Measurements from ENCODE around the gene STRIP1.

Gene STRIP1

DNA sequence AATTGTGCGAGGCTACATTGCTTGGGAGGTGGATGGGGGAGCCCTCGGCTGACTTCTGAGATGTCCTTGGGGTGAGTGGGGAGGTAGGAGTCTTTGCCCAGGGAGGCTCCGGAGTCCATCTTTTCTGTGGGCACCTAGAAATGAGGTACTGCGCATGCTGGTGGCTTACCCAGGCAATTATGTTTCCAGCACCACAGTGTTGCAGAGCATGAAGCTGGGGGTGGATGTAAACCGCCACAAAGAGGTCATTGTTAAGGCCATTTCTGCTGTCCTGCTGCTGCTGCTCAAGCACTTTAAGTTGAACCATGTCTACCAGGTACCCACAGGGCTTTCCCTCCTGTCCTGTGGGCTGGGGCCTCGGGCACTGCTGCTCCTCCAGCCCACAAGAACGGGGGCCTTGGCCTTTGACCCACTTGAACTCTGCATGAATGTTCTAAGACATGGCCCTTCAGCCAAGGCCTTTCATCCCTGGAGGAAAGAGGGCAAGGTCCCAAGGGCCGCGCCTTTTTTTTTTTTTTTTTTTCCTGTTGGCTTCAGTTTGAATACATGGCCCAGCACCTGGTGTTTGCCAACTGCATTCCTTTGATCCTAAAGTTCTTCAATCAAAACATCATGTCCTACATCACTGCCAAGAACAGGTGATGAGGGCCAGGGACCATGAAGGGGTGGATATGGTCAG, 14.6 kb downstream of the STRIP1 start:
- no peak for DNase-seq (ENCODE audit: low read depth)
- no peak overlapping the region for H3K4me3 ChIP-seq (ENCODE audit: low read depth, low read length)

DNA sequence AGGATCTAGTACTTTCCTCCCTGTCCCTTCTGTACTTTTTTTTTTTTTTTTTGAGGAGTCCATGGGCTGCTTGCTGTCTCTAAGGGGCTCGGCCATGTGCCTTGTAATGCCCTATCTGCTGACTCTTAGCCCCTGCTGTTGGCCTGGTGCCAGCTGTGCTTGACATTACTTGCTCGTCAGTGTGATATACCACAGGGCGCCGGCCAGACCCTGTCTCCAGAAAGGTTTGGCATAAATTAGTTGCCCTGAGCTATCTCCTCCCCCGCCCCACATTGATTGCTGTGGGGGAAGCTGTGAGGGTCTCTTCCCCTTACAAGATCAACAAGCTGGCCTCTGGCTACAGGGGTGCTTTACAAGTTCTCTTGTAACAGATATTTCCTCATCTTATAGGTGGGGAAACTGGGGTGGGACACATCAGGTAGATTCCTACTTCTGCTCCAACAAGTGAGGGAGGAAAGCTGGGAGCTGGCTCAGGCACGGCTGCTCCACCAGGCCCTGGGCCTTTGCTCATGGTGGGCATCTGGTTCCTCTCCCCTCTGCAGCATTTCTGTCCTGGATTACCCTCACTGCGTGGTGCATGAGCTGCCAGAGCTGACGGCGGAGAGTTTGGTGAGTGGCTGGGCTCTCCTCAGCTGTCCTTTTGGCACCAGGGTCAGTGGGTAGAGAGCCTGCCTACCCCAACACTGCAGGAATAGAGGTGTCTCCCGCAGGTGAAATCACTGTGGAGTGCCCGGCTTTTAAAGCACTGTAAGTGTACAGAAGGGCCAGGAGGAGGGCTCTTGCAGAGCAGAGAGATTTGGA, 15.6 kb downstream of the STRIP1 start:
- no peak overlapping the region for H3K4me3 ChIP-seq (ENCODE audit: low read depth, low read length)
- no peak for DNase-seq (ENCODE audit: low read depth)

DNA sequence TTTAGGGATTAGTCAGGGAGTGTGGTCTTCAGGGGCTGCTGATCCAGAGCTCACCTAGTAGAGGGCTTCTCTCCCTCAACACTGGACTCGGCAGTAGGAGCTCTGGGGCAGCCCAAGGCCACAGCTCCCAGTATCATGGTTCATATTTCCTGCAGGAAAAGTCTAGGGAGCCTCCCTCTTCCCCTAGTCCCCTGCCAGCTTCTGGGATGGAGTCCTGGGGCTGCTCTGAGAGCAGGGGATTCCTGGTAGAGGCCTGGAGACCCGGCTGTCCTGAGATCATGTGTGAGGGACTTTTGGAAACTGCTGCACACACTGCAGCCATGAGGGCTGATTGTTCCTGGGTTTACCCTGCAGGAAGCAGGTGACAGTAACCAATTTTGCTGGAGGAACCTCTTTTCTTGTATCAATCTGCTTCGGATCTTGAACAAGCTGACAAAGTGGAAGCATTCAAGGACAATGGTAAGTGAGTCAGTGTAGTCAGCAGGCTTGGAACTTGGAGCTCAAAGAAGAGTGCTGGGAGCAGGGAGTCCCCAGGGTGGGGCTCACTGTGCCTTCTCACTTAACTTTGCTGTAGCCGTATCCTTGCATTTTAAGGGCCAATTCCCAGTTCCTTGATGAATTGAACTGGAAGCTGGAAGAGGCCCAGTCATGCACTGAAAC, 16.3 kb downstream of the STRIP1 start:
- no peak overlapping the region for H3K4me3 ChIP-seq (ENCODE audit: low read depth, low read length)
- DNase-seq (ENCODE audit: low read depth): no peak

DNA sequence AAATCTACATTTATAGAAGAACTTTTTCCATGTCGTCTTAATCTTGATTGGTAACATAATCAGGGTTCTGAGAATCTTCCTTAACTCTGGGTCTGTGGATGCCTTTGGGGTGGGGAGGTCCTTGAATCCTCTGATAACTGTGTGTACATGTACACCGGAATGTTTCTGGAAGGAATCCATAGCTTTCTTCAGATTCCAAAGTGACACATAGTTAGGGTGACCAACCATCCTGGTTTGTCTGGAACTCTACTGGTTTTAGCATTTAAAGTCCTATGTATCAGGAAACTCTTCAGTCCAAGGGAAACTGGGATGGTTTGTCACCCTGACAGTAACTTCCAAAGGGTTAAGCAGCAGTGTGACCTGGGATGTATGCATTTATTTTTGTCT, 16.8 kb downstream of the STRIP1 start:
- no peak overlapping the region for H3K4me3 ChIP-seq (ENCODE audit: low read depth, low read length)
- DNase-seq (ENCODE audit: low read depth): no peak

DNA sequence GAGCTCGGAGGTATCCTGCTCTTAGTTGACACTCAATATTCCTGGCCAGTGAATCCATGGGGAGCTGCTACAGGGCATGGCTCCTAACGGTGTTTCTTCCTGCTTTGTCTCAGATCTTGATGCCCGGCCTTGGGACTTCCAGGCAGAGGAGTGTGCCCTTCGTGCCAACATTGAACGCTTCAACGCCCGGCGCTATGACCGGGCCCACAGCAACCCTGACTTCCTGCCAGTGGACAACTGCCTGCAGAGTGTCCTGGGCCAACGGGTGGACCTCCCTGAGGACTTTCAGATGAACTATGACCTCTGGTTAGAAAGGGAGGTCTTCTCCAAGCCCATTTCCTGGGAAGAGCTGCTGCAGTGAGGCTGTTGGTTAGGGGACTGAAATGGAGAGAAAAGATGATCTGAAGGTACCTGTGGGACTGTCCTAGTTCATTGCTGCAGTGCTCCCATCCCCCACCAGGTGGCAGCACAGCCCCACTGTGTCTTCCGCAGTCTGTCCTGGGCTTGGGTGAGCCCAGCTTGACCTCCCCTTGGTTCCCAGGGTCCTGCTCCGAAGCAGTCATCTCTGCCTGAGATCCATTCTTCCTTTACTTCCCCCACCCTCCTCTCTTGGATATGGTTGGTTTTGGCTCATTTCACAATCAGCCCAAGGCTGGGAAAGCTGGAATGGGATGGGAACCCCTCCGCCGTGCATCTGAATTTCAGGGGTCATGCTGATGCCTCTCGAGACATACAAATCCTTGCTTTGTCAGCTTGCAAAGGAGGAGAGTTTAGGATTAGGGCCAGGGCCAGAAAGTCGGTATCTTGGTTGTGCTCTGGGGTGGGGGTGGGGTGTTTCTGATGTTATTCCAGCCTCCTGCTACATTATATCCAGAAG, 19.4 kb downstream of the STRIP1 start:
- H3K4me3 ChIP-seq (ENCODE audit: low read depth, low read length): no peak overlapping the region
- no peak for DNase-seq (ENCODE audit: low read depth)

DNA sequence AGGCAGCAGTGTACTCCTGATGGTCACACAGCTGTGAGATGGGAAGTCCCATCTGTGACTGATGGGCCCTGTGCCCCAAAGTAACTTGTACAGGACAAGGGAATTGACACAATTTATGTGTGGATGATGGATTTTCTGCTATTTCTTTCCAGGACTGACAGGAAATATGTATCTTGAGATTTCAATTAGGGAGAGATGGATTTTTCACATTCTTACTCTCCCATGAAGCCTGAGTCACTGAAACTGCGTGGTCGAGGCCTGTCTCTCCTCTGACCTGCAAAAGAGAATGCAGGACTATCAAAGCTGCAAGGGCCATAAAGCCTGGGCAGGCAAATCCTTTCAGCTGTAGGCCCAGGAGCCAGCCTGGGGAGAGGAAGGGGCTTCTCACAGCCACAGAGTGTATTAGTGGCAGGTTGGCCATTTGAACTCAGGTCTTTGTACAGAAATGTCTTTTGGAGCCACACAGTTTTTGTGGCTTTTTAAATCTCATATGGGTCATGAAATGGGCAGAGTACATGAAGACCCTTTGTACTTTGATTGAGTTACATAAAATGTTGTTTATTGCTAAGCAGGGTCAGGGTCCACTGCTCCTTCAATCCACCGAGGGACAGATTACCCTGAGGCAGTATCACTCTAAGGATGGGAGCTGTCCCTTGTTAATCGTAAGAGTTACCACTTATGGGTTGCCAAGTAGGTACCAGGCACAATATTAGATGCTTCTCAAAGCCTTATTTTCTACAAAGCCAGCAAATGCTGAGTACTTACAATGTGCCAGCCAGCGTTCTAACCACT, 21.3 kb downstream of the STRIP1 start:
- no peak for DNase-seq (ENCODE audit: low read depth)
- no peak overlapping the region for H3K4me3 ChIP-seq (ENCODE audit: low read depth, low read length)

DNA sequence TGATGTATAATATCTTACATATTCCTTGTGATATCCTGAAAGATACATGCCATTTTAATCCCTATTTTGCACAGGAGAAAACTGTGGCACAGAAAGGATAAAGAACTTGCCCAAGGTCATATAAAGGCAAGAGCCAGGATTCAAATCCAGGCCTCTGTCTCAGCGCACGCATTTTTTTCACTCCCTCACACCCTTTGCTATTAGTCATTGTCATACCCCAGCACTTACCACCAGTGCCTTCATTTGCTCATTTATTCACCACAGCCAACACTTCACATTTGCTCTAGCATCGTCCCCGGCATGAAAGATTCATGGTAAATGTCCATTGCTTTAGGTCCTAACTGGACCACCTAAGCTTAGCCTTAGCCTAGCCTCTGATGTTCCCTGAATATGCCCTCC, 21.9 kb downstream of the STRIP1 start:
- no peak overlapping the region for H3K4me3 ChIP-seq (ENCODE audit: low read depth, low read length)
- DNase-seq (ENCODE audit: low read depth): no peak

DNA sequence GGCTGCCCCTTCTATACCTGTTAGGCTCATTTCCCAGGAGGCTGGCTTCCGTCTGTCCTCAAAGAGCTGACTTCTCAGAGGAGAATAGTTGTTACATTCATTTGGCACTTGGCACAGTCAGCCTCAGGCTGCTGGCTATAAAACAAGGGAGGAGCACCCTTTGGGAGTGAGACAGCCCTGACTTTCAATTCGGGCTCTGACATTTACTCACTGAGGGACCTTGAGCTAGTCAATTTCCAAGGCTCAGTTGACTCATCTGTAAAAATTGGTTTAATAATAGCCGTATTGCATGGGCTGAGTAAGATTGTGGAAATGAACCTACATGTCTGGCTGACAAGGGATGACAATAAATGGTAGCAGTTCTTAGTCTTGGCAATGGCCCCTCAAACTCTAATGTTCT, 22.4 kb downstream of the STRIP1 start:
- no peak overlapping the region for H3K4me3 ChIP-seq (ENCODE audit: low read depth, low read length)
- DNase-seq (ENCODE audit: low read depth): no peak

DNA sequence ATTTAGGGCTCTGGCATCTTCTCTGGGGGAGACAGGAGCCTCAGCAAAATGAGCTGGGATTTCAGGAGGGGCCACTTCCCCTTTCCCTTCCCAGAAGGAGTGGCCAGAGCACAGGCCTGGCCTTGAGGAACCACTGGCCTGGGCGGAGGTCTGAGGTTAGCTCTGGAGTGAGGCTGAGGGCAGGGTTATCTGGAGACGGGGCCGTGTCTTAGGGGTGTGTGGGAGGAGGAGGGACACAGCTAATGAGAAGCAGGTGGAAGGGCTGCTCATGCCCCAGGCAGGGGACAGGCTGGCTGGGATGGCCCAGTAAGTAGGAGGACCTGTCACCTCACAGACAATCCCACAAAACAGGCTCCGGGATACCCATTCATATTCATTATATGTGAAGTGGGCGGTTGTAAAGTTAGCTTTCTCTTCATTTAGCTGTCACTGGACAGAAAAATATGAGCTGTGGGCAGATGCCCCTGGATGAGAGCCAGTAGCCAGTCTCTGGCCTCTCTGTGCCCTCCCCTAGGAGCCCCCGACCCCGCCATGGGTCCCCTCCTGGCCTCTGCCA, 23.6 kb downstream of the STRIP1 start:
- H3K4me3 ChIP-seq (ENCODE audit: low read depth, low read length): no peak overlapping the region
- DNase-seq (ENCODE audit: low read depth): no peak

DNA sequence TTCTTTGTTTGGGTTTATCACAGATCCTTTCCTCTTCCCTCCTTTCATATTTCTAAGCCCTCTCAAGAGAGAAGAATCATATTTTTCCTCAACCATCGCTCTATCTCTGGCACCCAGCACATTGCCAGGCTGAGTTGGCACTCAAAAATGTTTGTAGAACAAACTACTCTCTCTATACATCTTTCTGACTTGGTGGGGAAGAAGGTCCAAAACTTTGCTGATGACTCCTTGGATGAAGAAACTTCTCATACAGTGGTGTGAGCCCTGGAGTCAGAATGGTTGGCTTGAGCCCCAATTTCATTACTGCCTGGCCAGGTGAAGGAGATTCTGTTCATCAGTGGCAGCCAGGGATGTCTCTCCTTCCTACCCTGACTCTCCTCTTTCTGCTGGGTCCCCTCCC, 24.2 kb downstream of the STRIP1 start:
- DNase-seq (ENCODE audit: low read depth): no peak
- no peak overlapping the region for H3K4me3 ChIP-seq (ENCODE audit: low read depth, low read length)

DNA sequence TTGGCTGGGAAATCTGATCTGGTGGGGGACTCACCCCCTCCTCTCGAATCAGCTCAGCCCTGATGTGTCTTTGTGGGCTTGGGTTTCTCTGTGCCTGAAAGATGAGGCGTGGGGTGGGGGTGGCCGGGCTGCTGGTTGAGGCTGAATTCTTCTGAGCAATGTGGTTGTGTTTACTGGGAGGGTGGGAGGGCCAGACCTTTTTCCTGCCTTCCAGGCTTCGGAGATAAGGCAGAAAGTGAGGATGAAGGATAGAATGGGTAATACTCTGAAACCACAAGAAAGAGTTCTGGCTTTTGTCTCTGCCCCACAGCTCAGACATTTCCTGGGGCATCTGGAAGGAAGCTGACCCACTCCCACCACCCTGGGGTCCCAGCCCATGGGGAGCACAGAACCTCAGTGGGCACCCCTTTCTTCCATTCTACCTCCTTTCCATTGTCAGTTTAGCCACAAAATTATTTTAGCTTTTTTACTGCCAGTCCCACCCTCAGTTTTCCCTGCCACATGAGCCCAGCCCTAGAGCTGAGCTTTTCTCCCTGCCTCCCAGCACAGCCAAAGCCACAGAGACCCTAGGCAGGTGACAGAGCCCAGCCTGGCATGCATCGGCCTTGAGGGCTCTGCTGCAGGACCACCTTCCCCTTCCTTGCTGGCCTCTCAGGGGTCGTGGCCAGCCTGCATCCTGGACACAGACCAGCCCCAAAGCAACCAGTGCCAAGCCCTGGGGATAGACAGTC, 24.9 kb downstream of the STRIP1 start:
- H3K4me3 ChIP-seq (ENCODE audit: low read depth, low read length): no peak overlapping the region
- DNase-seq (ENCODE audit: low read depth): no peak

DNA sequence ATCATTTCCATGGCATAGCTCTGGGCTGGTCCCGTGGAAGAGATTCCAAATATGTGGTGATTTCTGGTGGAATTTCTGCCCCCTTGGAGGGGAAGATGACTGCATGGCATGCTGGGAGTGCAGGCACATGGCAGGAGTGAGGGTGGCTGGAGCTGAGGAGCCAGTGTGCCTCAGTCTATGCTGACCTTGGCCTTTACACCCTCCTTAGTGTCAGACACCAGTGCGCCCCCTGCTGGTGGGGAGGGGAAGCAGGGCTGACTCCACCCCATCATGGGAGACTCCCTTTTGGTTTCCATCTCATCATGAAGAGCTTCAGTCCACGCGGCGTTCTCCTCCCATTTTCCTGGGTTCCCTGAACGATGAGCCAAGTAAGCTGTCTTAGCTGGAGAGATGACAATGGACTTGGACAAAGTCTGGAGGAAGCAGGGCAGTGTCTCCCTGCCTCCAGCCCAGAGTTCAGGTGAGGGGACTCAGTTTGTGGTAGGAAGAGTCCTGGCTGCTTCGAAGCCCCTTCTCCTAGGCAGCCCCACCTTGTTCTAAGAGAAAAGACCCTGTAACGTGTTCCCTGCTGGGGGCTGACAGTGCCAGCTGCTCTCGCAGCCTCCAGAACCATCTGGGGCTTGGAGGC, 25.7 kb downstream of the STRIP1 start:
- no peak for DNase-seq (ENCODE audit: low read depth)
- H3K4me3 ChIP-seq (ENCODE audit: low read depth, low read length): no peak overlapping the region

DNA sequence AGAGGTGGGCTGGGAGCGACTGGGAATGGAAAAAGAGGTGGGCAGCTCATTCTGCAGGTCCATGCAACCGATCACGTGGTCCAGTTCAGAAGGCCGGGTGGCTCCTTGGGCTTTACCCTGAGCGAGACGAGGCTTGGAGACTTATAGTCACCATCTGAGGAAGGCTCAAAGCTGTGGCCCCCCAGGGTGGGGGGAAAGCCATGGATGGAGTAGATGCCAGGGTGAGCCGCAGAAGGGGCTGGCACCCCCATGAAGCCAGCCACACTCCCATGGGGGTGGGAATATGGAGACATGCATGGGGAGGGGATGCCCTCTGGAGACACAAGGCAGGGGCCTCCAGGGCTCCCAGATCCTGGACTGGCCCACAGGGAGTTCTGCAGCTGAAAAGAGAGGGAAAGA, 26.2 kb downstream of the STRIP1 start:
- DNase-seq (ENCODE audit: low read depth): no peak
- H3K4me3 ChIP-seq (ENCODE audit: low read depth, low read length): no peak overlapping the region

DNA sequence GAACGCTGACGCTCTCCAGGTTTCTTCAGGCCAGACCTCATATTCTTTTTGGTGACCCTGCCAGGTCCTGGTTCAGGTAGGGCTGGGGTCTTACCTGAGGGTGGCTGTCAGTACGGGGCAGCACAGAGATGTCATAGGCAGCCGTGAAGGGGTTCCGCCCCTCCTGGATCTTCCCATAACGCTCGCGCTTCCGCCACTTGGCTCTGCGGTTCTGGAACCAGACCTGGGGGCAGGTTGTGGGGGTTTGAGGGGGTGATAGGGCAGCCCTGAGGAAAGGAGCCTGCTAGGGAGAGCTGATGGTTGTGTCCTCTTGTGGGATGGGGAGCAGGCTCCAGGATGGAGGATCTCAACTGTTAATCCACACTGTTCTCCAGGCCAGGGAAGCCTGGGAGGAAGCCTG, 26.9 kb downstream of the STRIP1 start:
- H3K4me3 ChIP-seq (ENCODE audit: low read depth, low read length): no peak overlapping the region

DNA sequence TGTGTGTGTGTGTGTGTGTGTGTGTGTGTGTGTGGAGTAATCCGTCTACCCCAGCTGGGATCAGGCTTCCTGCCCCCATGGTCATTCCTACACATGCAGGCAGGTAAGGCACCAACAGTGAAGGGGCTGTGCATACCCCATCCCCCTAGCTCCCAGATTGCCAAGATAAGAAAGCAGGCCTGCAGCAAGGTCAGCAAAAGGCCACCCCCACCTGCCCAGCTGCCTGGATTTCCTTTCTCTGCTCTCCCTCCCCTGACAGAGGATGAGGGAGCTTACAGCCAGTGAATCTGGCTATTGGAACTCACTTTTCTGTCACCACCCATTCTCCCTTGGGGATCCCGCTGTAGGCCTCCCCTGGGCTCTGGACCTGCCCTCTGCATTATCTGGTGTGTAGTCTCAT, 28.2 kb downstream of the STRIP1 start:
- no peak overlapping the region for H3K4me3 ChIP-seq (ENCODE audit: low read depth, low read length)
- no peak for DNase-seq (ENCODE audit: low read depth)

More for the DNA sequence above, 26.9 kb downstream of the STRIP1 start:
- DNase-seq (ENCODE audit: low read depth): no peak

DNA sequence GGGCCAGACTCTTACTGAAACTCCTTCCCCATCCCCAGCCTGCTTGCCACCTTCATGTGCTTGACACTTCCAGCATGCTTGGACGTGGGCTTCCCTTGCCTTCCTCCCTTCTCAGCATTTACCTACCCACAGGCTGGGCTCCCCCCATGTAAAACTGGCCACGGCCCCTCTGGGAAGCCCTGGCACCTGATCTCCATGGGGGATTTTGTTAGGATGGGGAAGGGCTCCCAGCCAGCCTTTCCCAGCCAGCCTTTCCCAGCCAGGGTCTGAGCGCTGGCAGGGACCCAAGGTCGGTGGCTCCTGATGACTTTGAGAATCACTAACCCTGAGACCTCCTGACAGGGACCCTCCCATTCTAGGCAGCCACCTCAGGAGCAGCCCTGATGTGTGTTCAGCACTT, 29.4 kb downstream of the STRIP1 start:
- no peak overlapping the region for H3K4me3 ChIP-seq (ENCODE audit: low read depth, low read length)
- DNase-seq (ENCODE audit: low read depth): no peak

DNA sequence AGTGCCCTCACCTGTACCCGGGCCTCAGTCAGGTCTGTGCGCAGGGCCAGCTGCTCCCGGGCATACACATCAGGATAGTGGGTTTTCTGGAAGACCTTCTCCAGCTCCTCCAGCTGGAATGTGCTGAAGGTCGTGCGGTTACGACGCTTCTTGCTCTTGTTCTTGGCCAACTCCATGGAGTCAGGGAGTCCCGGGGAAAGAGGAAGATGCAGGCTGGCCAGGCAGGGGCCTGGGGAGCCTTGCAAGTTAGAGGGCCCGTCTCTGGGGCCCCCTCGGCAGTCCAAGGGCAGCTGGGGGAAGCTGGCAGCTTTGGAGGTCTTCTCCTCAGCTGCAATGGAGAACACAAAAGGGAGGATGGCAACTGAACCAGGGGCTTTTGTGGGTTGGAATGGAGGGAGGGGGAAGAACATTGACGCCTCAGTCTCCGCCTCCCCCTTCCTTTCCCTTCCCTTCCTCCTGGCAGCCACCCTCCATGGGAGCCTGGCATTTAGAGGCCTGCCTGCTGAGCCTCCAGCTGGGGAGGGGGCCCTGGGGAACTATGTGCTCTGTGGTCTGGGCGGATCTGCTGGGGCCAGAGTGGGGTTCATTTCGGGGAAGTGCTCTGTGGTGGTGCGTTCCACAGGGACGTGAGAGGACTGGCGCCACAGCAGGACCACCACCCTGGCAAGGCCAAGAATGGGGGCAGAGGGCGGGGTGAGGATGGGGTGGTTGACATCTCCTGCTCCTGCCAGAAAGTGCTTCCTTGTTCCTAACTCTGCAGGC, 30.3 kb downstream of the STRIP1 start:
- no peak overlapping the region for H3K4me3 ChIP-seq (ENCODE audit: low read depth, low read length)
- no peak for DNase-seq (ENCODE audit: low read depth)

Measured in skeletal muscle cell (primary cell).